Right lobe of liver (tissue), 6 donors: ENCODE measurements around the gene WDR89. TPM values are rescaled to one million over a fixed set of nuclear protein-coding genes. Genes with fewer than 3 reads are reported as not detected.

Source experiments
- ATAC-seq, 4 donors: fragments of 200-7000 bp; cut with Tn5 transposase; one replicate each; pipeline ENCODE4 v1.9.1; 2020; ENCODE audit warnings: mild to moderate bottlenecking in 4 of 4, moderate library complexity in 4 of 4
- DNase-seq, 3 donors: peaks; one replicate each; pipeline ENCODE4 v3.0.0-alpha.2; 2020
- H3K27ac ChIP-seq, 3 donors: fragments of 200-600 bp; one replicate each; pipeline ENCODE4 v1.8.0; 2022
- H3K27me3 ChIP-seq, 2 donors: fragments of 200-600 bp; one replicate each; pipeline ENCODE4 v1.8.0; 2022
- H3K36me3 ChIP-seq, 4 donors: fragments of 200-600 bp; sonication (generic) in 1 of 4; one replicate each; pipeline versions ENCODE4 v1.5.1 to v1.8.0; 2017 to 2022; ENCODE audit warnings: control low read depth in 1 of 4
- H3K4me1 ChIP-seq, 4 donors: fragments of 200-600 bp; sonication (generic) in 1 of 4; one replicate each; pipeline versions ENCODE4 v1.5.1 to v1.8.0; 2017 to 2022; ENCODE audit warnings: control low read depth in 1 of 4
- H3K4me3 ChIP-seq, 3 donors: fragments of 200-600 bp; one replicate each; pipeline ENCODE4 v1.8.0; 2022
- H3K9me3 ChIP-seq, 4 donors: fragments of 200-600 bp; sonication (generic) in 1 of 4; one replicate each; pipeline versions ENCODE4 v1.5.1 to v1.8.0; 2017 to 2022; ENCODE audit warnings: control low read depth in 1 of 4
- CTCF ChIP-seq, 4 donors: fragments of 200-600 bp in 3 of 4; fragments of 450-650 bp in 1 of 4; IDR thresholded peaks; one replicate each; pipeline versions ENCODE4 v1.5.1 to v1.8.0; 2016 to 2022; ENCODE audit warnings: antibody characterized with exemption in 4 of 4, mild to moderate bottlenecking in 2 of 4
- POLR2A ChIP-seq: fragments of 450-650 bp; IDR thresholded peaks from one replicate; pipeline ENCODE4 v1.6.1; 2017; ENCODE audit warnings: antibody characterized with exemption, mild to moderate bottlenecking
- WGBS: methylation state at CpG from one replicate; pipeline ENCODE4 v1.1.6; 2018; ENCODE audit warnings: low coverage, low lambda C conversion rate; ENCODE audit not compliant: insufficient coverage; ENCODE audit errors: missing lambda C conversion rate; 5-methylcytosine and 5-hydroxymethylcytosine counted together
- intact Hi-C, 2 donors: fragments of 100-400 bp; cut with DNase I; formaldehyde crosslinking; loops; one replicate each; pipeline versions ENCODE4 v1.11.2 to v1.14.1; 2022
- total RNA-seq, 6 experiments: library from RNA; depleted of rRNA in 2 of 6; stranded (reverse); fragments of >200 nt in 2 of 6; fragmentation: NEBNext Ultra II Directional in 3 of 6; extraction: Animal tissue kit (Norgen Biotek cat#: 25700) in 3 of 6; gene quantifications; one replicate each; pipeline versions ENCODE4 v1.1.0 to v1.2.4, GENCODE V29; 2016 to 2023
- donor health status: DM: no; HTN: yes; CAD: no.
- donor health status: DM: no; HTN: no; CAD: no.
- donor health status: DM: no; HTN: no; CAD: no.
- donor health status: DM: no; HTN: yes; CAD: no.
- donor health status: DM: no; HTN: yes; CAD: no.

Gene WDR89
- total RNA-seq, 6 experiments from 2014 or later: 3.3 to 7.9 (median 5.8) TPM

- Histone ChIP-seq H3K9me3 (no peaks in the 10 kb centered on the region), H3K36me3 (no peaks in the 10 kb centered on the region), H3K4me3 (no peak overlapping the region), H3K27me3 (no peaks in the 10 kb centered on the region), H3K4me1 (no peaks in the 10 kb centered on the region), H3K27ac (no peak overlapping the region)
- 81% methylated on average over 3 of the region's 3 CpGs for WGBS
- no peak for TF ChIP-seq POLR2A
- no peak for TF ChIP-seq CTCF (IDR thresholded peaks at IDR 0.05)
- intact Hi-C loops: no loop called here
- no peak for ATAC-seq
- no peak for DNase-seq
Measured at GRCh38 chr14:63652406-63652805, 10.7 kb upstream of the WDR89 start.

GRCh38 chr14:63650256-63650952 lies 8.7 kb upstream of the WDR89 start:
- Histone ChIP-seq H3K9me3 (no peaks in the 10 kb centered on the region), H3K27me3 (no peaks in the 10 kb centered on the region), H3K36me3 (no peaks in the 10 kb centered on the region), H3K27ac (no peak overlapping the region), H3K4me3 (no peak overlapping the region), H3K4me1 (no peaks in the 10 kb centered on the region)
- DNase-seq (no peak), ATAC-seq (peak in 2 of 4 donors; percentile 18 to 19)
- intact Hi-C loops: no loop called here
- TF ChIP-seq POLR2A: no peak
- TF ChIP-seq CTCF (IDR thresholded peaks at IDR 0.05): no peak
- 80% methylated on average over 3 of the region's 3 CpGs for WGBS

- no peak overlapping the region for H3K27ac ChIP-seq
- H3K36me3 ChIP-seq: no peaks in the 10 kb centered on the region
- no peak for ATAC-seq
- 55% methylated on average over 3 of the region's 6 CpGs for WGBS
- H3K27me3 ChIP-seq: no peaks in the 10 kb centered on the region
- TF ChIP-seq CTCF (IDR thresholded peaks at IDR 0.05): no peak
- TF ChIP-seq POLR2A: no peak
- no peaks in the 10 kb centered on the region for H3K4me1 ChIP-seq
- H3K4me3 ChIP-seq: no peak overlapping the region
- no peaks in the 10 kb centered on the region for H3K9me3 ChIP-seq
- intact Hi-C loops: no loop called here
- no peak for DNase-seq
Measured at GRCh38 chr14:63647696-63648410, 6.2 kb upstream of the WDR89 start.

- no peak for TF ChIP-seq POLR2A
- TF ChIP-seq CTCF (IDR thresholded peaks at IDR 0.05): no peak
- DNase-seq (no peak), ATAC-seq (no peak)
- Histone ChIP-seq H3K4me3 (no peak overlapping the region), H3K4me1 (no peaks in the 10 kb centered on the region), H3K36me3 (no peaks in the 10 kb centered on the region), H3K27ac (no peak overlapping the region), H3K9me3 (no peaks in the 10 kb centered on the region), H3K27me3 (no peaks in the 10 kb centered on the region)
- intact Hi-C loops: no loop called here
- 86% methylated on average over 2 of the region's 2 CpGs for WGBS
Measured at GRCh38 chr14:63644741-63645140, 3.1 kb upstream of the WDR89 start.
